ENCODE data around the gene PMVK. TPM values are rescaled to one million over a fixed set of nuclear protein-coding genes. Genes with fewer than 3 reads are reported as not detected.

Gene PMVK
- total and polyA plus RNA-seq, 4 donors = 18.4 to 48.8 (median 43.4) TPM

DNA sequence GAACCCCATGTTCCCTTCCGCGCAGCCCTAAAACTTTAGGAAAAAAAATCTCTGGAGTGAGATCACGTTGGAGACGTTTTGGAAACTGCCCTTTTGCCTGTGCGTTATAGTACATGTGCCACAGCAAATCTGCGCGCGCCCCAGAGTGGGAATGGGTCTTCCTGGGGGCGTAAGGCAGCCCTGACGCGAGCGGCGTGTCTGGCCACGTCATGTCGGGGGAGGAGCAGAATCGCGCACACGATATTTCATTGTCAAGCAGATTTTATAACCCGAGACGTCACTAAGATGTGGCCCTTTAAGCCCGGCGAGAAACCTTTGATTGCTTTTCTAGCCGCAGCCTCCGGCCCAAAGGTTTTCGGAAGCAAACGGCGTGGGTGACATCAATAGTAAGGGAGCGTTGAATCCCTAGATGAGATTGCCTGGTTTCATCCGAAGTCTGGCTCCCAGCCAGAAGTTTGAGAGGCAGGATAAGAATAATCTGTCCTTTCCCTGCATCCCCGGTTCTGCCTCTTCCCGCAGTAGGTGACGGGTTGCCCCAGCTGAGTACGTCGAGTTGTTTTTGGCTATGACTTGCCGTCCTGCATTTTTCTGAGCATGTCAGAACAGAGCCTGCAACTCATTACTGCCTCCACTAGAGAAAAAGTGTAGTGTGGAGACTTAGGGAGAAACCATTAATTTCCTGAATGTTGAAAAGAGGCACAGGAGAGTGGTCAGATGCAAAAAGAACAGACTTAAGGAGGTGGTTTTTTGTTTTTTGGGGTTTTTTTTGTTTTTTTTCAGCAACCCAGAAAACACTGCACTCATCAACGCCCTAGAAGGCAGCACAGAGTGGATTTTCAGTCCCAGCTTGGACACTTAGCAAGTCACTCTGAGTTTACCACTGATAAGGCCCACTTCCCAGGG, 817 bp upstream of the PMVK start:
- Histone ChIP-seq H3K27me3 (ENCODE audit: control insufficient read depth in 3 of 3, insufficient read depth in 3 of 3, low read length in 2 of 3) (no peaks in the 10 kb centered on the region), H3K36me3 (ENCODE audit: control insufficient read depth in 4 of 4, insufficient read depth in 4 of 4, low read length in 4 of 4) (no peaks in the 10 kb centered on the region), H3K4me3 (peak overlapping the region; percentile 44), H3K4me1 (ENCODE audit: control insufficient read depth in 5 of 5, insufficient read depth in 5 of 5, low read length in 5 of 5) (peaks cover 0 to 22% (median 10%) of the 10 kb centered on the region in 5 donors), H3K9ac (ENCODE audit: insufficient read depth in 1 of 2, low read length in 2 of 2) (peak overlapping the region; percentile 81 to 98), H3K27ac (ENCODE audit: low read depth in 1 of 2, low read length in 1 of 2) (peak overlapping the region; percentile 86 to 99), H3K9me3 (ENCODE audit: control insufficient read depth in 4 of 4, insufficient read depth in 3 of 4, low read length in 3 of 4) (no peaks in the 10 kb centered on the region)
- ATAC-seq (ENCODE audit: insufficient read depth, low FRiP score) = peak; percentile 84
- 1% methylated on average over 36 of the region's 36 CpGs for WGBS, 2 donors
- no peak for TF ChIP-seq CTCF (IDR thresholded peaks at IDR 0.05; ENCODE audit: control extremely low read depth, extremely low read depth)
- peak; percentile 95 to 98 (median 98) for DNase-seq

DNA sequence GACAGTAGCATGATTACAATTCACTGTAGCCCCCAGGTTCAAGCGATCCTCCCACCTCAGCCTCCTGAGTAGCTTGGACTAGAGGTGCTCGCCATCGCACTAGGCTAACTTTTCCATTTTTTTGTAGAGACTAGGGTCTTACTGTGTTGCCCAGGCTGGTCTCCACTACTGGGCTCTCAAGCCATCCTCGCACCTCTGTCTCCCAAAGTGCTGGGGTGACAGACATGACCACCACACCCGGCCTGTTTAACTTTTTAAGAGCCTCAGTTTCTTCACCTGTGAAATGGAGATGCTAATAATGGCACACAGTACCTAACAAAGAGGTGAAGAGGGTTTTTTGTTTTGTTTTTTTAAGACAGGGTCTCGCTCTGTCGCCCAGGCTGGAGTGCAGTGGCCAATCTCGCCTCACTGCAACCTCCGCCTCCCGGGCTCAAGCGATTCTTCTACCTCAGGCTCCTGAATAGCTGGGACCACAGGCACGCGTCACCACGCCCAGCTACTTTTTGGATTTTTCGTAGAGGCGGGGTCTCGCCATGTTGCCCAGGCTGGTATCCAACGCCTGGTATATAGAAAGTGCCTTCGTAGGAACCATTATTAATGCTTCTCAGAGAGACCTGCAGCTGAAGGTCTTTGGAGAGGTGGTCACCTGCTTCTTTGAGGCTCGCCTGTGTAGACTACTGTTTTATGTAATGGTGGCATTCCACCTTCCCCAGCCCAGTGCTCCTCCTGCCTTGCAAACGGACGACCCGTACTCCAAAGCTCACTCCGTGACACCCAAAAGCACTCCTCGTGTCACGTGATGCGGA, 567 bp downstream of the PMVK start:
- H3K4me1 ChIP-seq (ENCODE audit: control insufficient read depth in 5 of 5, insufficient read depth in 5 of 5, low read length in 5 of 5) = peaks cover 0 to 16% (median 9%) of the 10 kb centered on the region in 5 donors
- no peaks in the 10 kb centered on the region for H3K9me3 ChIP-seq (ENCODE audit: control insufficient read depth in 4 of 4, insufficient read depth in 3 of 4, low read length in 3 of 4)
- peaks cover 0 to 3% (median 0%) of the 10 kb centered on the region in 4 donors for H3K36me3 ChIP-seq (ENCODE audit: control insufficient read depth in 4 of 4, insufficient read depth in 4 of 4, low read length in 4 of 4)
- H3K27me3 ChIP-seq (ENCODE audit: control insufficient read depth in 3 of 3, insufficient read depth in 3 of 3, low read length in 2 of 3) = no peaks in the 10 kb centered on the region
- peak overlapping the region; percentile 78 to 98 for H3K9ac ChIP-seq (ENCODE audit: insufficient read depth in 1 of 2, low read length in 2 of 2)
- 34 to 46% methylated on average over 27 of the region's 27 CpGs for WGBS, 2 donors
- H3K4me3 ChIP-seq = peak overlapping the region; percentile 63
- no peak for TF ChIP-seq CTCF (IDR thresholded peaks at IDR 0.05; ENCODE audit: control extremely low read depth, extremely low read depth)
- H3K27ac ChIP-seq (ENCODE audit: low read depth in 1 of 2, low read length in 1 of 2) = peak overlapping the region; percentile 86 to 99
- no peak for DNase-seq
- ATAC-seq (ENCODE audit: insufficient read depth, low FRiP score) = no peak

DNA sequence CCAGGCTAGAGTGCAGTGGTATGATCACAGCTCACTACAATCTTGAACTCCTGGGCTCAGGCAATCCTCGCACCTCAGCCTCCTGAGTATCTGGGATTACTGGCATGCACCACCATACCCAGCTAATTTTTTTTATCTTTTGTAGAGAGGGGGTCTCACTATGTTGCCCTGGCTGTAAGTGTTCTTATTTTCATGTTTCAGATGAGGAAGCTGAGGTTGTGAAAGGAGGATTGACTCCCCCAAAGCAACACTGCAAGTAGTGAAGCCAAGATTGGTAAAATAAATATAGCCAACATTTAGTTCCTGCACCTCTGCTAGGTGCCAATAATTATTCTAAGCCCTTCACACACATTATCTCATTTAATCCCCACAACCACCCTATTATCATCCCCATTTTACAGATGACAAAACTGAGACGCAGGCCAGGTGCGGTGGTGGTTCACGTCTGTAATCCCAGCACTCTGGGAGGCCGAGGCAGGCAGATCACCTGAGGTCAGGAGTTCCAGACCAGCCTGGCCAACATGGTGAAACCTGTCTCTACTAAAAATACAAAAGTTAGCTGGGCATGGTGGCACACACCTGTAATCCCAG, 2.1 kb downstream of the PMVK start:
- Histone ChIP-seq H3K9ac (ENCODE audit: insufficient read depth in 1 of 2, low read length in 2 of 2) (no peak overlapping the region), H3K4me3 (no peak overlapping the region), H3K9me3 (ENCODE audit: control insufficient read depth in 4 of 4, insufficient read depth in 3 of 4, low read length in 3 of 4) (no peaks in the 10 kb centered on the region), H3K4me1 (ENCODE audit: control insufficient read depth in 5 of 5, insufficient read depth in 5 of 5, low read length in 5 of 5) (peaks cover 0 to 12% (median 8%) of the 10 kb centered on the region in 5 donors), H3K36me3 (ENCODE audit: control insufficient read depth in 4 of 4, insufficient read depth in 4 of 4, low read length in 4 of 4) (peaks cover 0 to 6% (median 0%) of the 10 kb centered on the region in 4 donors), H3K27ac (ENCODE audit: low read depth in 1 of 2, low read length in 1 of 2) (no peak overlapping the region), H3K27me3 (ENCODE audit: control insufficient read depth in 3 of 3, insufficient read depth in 3 of 3, low read length in 2 of 3) (no peaks in the 10 kb centered on the region)
- 96% methylated on average over 5 of the region's 5 CpGs for WGBS, 2 donors
- ATAC-seq (ENCODE audit: insufficient read depth, low FRiP score) (no peak), DNase-seq (no peak)
- TF ChIP-seq CTCF (IDR thresholded peaks at IDR 0.05; ENCODE audit: control extremely low read depth, extremely low read depth) = no peak

All from lung (tissue), 12 donors.